Erythroblast (primary cell): ENCODE data around the gene OR2T33.

Experiments
- GATA1 ChIP-seq: IDR thresholded peaks from 2 replicates; pipeline ENCODE4 v1.6.1; 2011; ENCODE audit warnings: low read depth, mild to moderate bottlenecking, control low read depth, low read length, moderate library complexity
- POLR2A ChIP-seq: IDR thresholded peaks from 2 replicates; pipeline ENCODE4 v1.6.1; 2011; ENCODE audit warnings: mild to moderate bottlenecking, low read length

GRCh38 chr1:248229360-248229908 is 48.3 kb downstream of the OR2T33 start:
- TF ChIP-seq POLR2A, result no peak
- TF ChIP-seq GATA1, result no peak
